Panc1 (cell line): ENCODE results near the gene OR51G2. TPM values are rescaled to one million over a fixed set of nuclear protein-coding genes. Genes with fewer than 3 reads are reported as not detected.

Experiments
- total RNA-seq: library from RNA; stranded (reverse); gene quantifications from one replicate; pipeline ENCODE4 v1.2.1, GENCODE V29; 2021; ENCODE audit not compliant: unreplicated experiment

Gene OR51G2
- total RNA-seq, 1 experiment from 2014 or later, result not detected

Other genes with a start within 250 kb of the OR51G2 start
- gene OR51E2, start 221.5 kb downstream of the OR51G2 start, total RNA-seq, result not detected
- gene MMP26, start 214.6 kb downstream of the OR51G2 start, total RNA-seq, result not detected
- not detected for gene OR51F1, start 149.4 kb downstream of the OR51G2 start, total RNA-seq
- not detected for gene OR52R1, start 115.0 kb downstream of the OR51G2 start, total RNA-seq
- not detected for gene OR51F2, start 98.0 kb downstream of the OR51G2 start, total RNA-seq
- not detected for gene OR51S1, start 70.1 kb downstream of the OR51G2 start, total RNA-seq
- not detected for gene OR51T1, start 37.5 kb downstream of the OR51G2 start, total RNA-seq
- gene OR51A7, start 15.6 kb downstream of the OR51G2 start, total RNA-seq, result not detected
- gene OR51G1, start 5.0 kb upstream of the OR51G2 start, total RNA-seq, result not detected
- not detected for gene OR51A4, start 28.3 kb upstream of the OR51G2 start, total RNA-seq
- not detected for gene OR51A2, start 36.4 kb upstream of the OR51G2 start, total RNA-seq
- gene OR51L1, start 75.5 kb upstream of the OR51G2 start, total RNA-seq, result not detected
- not detected for gene OR52J3, start 127.2 kb upstream of the OR51G2 start, total RNA-seq
- gene OR52E2, start 140.3 kb upstream of the OR51G2 start, total RNA-seq, result not detected
- gene OR52E1, start 150.2 kb upstream of the OR51G2 start, total RNA-seq, result not detected
- not detected for gene OR52A5, start 219.0 kb upstream of the OR51G2 start, total RNA-seq
- gene OR52A1, start 235.4 kb upstream of the OR51G2 start, total RNA-seq, result not detected